Endothelial cell of umbilical vein (primary cell): ENCODE measurements around the gene TBC1D10B. TPM values are rescaled to one million over a fixed set of nuclear protein-coding genes. Genes with fewer than 3 reads are reported as not detected.

ENCODE experiments used
- BruUV-seq: library from RNA; stranded (reverse); fragments of 400-500 nt; replicated peaks from 2 replicates; lab custom pipeline; 2021; lab: Mats Ljungman, UMichigan
- CTCF ChIA-PET: fragments of 300-600, 350-600 bp; sonication (Branson Sonifier 250); formaldehyde crosslinking; loops from one replicate; lab custom pipeline; 2021; ENCODE audit warnings: antibody characterized with exemption, inconsistent platforms; lab: Charles Lee
- POLR2A ChIA-PET: fragments of 300-600, 350-600 bp; sonication (Branson Sonifier 250); formaldehyde crosslinking; loops from one replicate; lab custom pipeline; 2021; ENCODE audit warnings: antibody characterized with exemption, inconsistent platforms; lab: Charles Lee
- DNase-seq: peaks from one replicate; pipeline ENCODE4 v3.0.0-alpha.2; 2011; ENCODE audit warnings: low read depth, low spot score
- FAIRE-seq: peaks from 2 replicates; lab custom pipeline; 2011; peaks lifted over from hg19 to GRCh38; lab: Jason Lieb, UNC
- H2AFZ ChIP-seq: 2 replicates; pipeline ENCODE4 v1.6.0; 2012; ENCODE audit warnings: low read depth, low read length, control low read depth, inconsistent platforms
- H3K27ac ChIP-seq: 2 replicates; pipeline ENCODE4 v1.5.1; 2011; ENCODE audit warnings: low read depth, mild to moderate bottlenecking, control low read depth, low read length, moderate library complexity; ENCODE audit not compliant: insufficient read depth
- H3K27me3 ChIP-seq, 2 experiments: 2 replicates each; pipeline versions ENCODE4 v1.6.0 to v1.6.1; 2011; ENCODE audit warnings: low read length in 2 of 2, mixed read lengths in 1 of 2; ENCODE audit not compliant: control insufficient read depth in 2 of 2, insufficient read depth in 2 of 2
- H3K36me3 ChIP-seq, 2 experiments: 2 replicates in 1 of 2; 3 replicates in 1 of 2; pipeline ENCODE4 v1.5.1; 2011; ENCODE audit warnings: low read length in 2 of 2, mild to moderate bottlenecking in 1 of 2, moderate library complexity in 1 of 2; ENCODE audit not compliant: control insufficient read depth in 2 of 2, insufficient read depth in 2 of 2; ENCODE audit errors: extremely low read depth in 1 of 2
- H3K4me1 ChIP-seq: 3 replicates; pipeline ENCODE4 v1.5.1; 2011; ENCODE audit warnings: mild to moderate bottlenecking, low read length; ENCODE audit not compliant: control insufficient read depth, insufficient read depth; ENCODE audit errors: extremely low read depth
- H3K4me2 ChIP-seq: 2 replicates; pipeline ENCODE4 v1.6.1; 2011; ENCODE audit warnings: low read length, control low read depth, mixed read lengths; ENCODE audit not compliant: insufficient read depth
- H3K4me3 ChIP-seq, 3 experiments: fragments of 200-600 bp in 1 of 3; sonication (generic), shearing (Covaris generic) in 1 of 3; replicated peaks in 1 of 3; 2 replicates each; pipeline ENCODE4 v1.5.1; 2011 to 2016; ENCODE audit warnings: control low read depth in 3 of 3, low read length in 3 of 3, mild to moderate bottlenecking in 2 of 3, inconsistent platforms in 1 of 3, low read depth in 1 of 3, moderate library complexity in 1 of 3; ENCODE audit not compliant: insufficient read depth in 1 of 3
- H3K79me2 ChIP-seq: 2 replicates; pipeline ENCODE4 v1.6.0; 2012; ENCODE audit warnings: low read length, inconsistent platforms; ENCODE audit not compliant: control insufficient read depth, insufficient read depth
- H3K9ac ChIP-seq: replicated peaks from 2 replicates; pipeline ENCODE3; 2011; ENCODE audit warnings: low read length, control low read depth; ENCODE audit not compliant: insufficient read depth; ENCODE audit errors: extremely low read depth
- H3K9me1 ChIP-seq: replicated peaks from 3 replicates; pipeline ENCODE4 v1.6.0; 2011; ENCODE audit warnings: mild to moderate bottlenecking, low read length; ENCODE audit not compliant: control insufficient read depth, insufficient read depth; ENCODE audit errors: extremely low read depth
- H3K9me3 ChIP-seq: replicated peaks from 2 replicates; pipeline ENCODE4 v1.5.1; 2012; ENCODE audit warnings: low read length, inconsistent platforms; ENCODE audit not compliant: control insufficient read depth, insufficient read depth
- H4K20me1 ChIP-seq: replicated peaks from 2 replicates; pipeline ENCODE3; 2011; ENCODE audit warnings: mild to moderate bottlenecking, low read length; ENCODE audit not compliant: control insufficient read depth, insufficient read depth; ENCODE audit errors: extremely low read depth
- EZH2 ChIP-seq: IDR thresholded peaks from 2 replicates; pipeline ENCODE4 v1.6.1; 2012; ENCODE audit warnings: borderline replicate concordance, low read depth, mild to moderate bottlenecking, moderate library complexity, low read length, inconsistent platforms; ENCODE audit not compliant: severe bottlenecking
- FOS ChIP-seq: IDR thresholded peaks from 2 replicates; pipeline ENCODE4 v1.6.1; 2011; ENCODE audit warnings: mild to moderate bottlenecking, low read length, moderate library complexity, borderline replicate concordance; ENCODE audit not compliant: insufficient read depth
- GATA2 ChIP-seq: IDR thresholded peaks from 2 replicates; pipeline ENCODE4 v1.7.0; 2011; ENCODE audit warnings: low read depth, mild to moderate bottlenecking, moderate library complexity, mixed read lengths, low read length; ENCODE audit not compliant: insufficient read length, insufficient read depth
- JUN ChIP-seq: IDR thresholded peaks from 2 replicates; pipeline ENCODE4 v1.6.1; 2011; ENCODE audit warnings: borderline replicate concordance, low read depth; ENCODE audit not compliant: insufficient read length, insufficient read depth
- MYC ChIP-seq: IDR thresholded peaks from one replicate; pipeline ENCODE4 v1.6.1; 2011; ENCODE audit warnings: mild to moderate bottlenecking, low read depth, low read length
- POLR2A ChIP-seq: IDR thresholded peaks from 2 replicates; pipeline ENCODE4 v1.6.1; 2012; ENCODE audit warnings: low read depth, mild to moderate bottlenecking, control low read depth, low read length
- POLR2AphosphoS5 ChIP-seq: IDR thresholded peaks from 2 replicates; pipeline ENCODE4 v1.6.1; 2012; ENCODE audit warnings: low read depth, mild to moderate bottlenecking, control low read depth, low read length, moderate library complexity; ENCODE audit not compliant: insufficient read depth
- dilution Hi-C: fragments of 300-500 bp; cut with MboI; formaldehyde crosslinking; loops from one replicate; pipeline ENCODE4 v1.15.0; 2019; ENCODE audit warnings: low sequenced_read_pairs; ENCODE audit not compliant: extremely low pct_ligation_motif_present
- intact Hi-C: fragments of 100-400 bp; cut with micrococcal nuclease; formaldehyde crosslinking; loops from one replicate; pipeline ENCODE4 v1.10.0; 2022
- polyA plus RNA-seq, 4 experiments: library from polyadenylated mRNA; depleted of rRNA in 3 of 4; stranded (reverse) in 3 of 4; unstranded in 1 of 4; fragments of >200 nt; gene quantifications; 2 replicates each; pipeline versions ENCODE4 v1.2.1 to v1.2.3, GENCODE V29; 2011 to 2012; ENCODE audit warnings: missing spikeins in 1 of 4
- total RNA-seq: library from RNA; stranded (reverse); gene quantifications from 2 replicates; pipeline ENCODE4 v1.2.3, GENCODE V29; 2021
- TF ChIP-seq, protein P1 (sequence below), 2 donors: IDR thresholded peaks; 1 replicate in 1 of 2; 2 replicates in 1 of 2; pipeline ENCODE4 v1.5.1; 2011; ENCODE audit warnings: low read length in 2 of 2, mild to moderate bottlenecking in 2 of 2, moderate library complexity in 2 of 2, control low read depth in 1 of 2, inconsistent platforms in 1 of 2, low read depth in 1 of 2; ENCODE audit not compliant: insufficient read depth in 1 of 2; ENCODE audit errors: extremely low read depth in 1 of 2
- TF ChIP-seq, protein P2 (sequence below): IDR thresholded peaks from 2 replicates; pipeline ENCODE4 v1.6.1; 2011; ENCODE audit not compliant: insufficient read depth, insufficient read length

The TBC1D10B gene
- total and polyA plus RNA-seq, 2 donors (not counting 3 experiments of a cell fraction or from before 2014, with no cell fraction given): 37.0 to 63.0 TPM

DNA sequence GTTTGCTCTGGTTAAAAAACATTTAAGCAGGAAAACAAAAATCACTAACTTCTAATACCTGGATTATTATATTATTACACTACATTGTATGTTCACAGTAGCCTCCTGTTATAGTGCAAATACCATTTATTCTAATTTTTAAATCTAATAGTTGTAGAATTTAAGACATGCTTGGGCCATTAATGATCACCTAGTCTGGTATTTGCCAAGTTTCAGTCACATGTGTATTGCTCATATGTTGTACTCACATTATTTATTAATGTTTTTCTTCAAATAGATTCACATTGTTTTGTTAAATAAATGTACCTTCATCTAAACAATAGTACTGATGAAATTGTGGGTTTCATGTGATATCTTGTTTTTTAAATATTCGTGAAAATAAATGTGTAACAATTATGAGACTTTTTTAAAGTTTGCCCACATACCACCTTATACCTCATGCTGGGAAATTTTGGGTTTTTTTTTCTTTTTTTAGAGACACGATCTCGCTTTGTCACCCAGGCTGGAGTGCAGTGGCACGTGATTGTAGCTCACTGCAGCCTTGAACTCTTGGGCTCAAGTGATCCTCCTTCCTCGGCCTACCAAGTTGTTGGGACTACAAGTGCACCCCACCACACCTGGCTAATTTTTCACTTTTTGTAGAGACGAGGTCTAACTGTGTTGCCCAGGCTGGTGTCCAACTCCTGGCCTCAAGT lies 43.0 kb upstream of the TBC1D10B start:
- dilution Hi-C loops: no loop called here
- no peaks in the 10 kb centered on the region for H3K9me3 ChIP-seq
- peaks cover 6 to 9% of the 10 kb centered on the region in 2 experiments for H3K36me3 ChIP-seq
- TF ChIP-seq GATA2 (no peak), POLR2AphosphoS5 (no peak), POLR2A (no peak), JUN (no peak), FOS (no peak), EZH2 (no peak), MYC (no peak)
- TF ChIP-seq, protein P1, sequence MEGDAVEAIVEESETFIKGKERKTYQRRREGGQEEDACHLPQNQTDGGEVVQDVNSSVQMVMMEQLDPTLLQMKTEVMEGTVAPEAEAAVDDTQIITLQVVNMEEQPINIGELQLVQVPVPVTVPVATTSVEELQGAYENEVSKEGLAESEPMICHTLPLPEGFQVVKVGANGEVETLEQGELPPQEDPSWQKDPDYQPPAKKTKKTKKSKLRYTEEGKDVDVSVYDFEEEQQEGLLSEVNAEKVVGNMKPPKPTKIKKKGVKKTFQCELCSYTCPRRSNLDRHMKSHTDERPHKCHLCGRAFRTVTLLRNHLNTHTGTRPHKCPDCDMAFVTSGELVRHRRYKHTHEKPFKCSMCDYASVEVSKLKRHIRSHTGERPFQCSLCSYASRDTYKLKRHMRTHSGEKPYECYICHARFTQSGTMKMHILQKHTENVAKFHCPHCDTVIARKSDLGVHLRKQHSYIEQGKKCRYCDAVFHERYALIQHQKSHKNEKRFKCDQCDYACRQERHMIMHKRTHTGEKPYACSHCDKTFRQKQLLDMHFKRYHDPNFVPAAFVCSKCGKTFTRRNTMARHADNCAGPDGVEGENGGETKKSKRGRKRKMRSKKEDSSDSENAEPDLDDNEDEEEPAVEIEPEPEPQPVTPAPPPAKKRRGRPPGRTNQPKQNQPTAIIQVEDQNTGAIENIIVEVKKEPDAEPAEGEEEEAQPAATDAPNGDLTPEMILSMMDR (IDR thresholded peaks at IDR 0.05; ENCODE audit: extremely low read depth in 1 of 2, insufficient read depth in 1 of 2, low read depth in 1 of 2, low read length in 2 of 2): no peak
- TF ChIP-seq, protein P2, sequence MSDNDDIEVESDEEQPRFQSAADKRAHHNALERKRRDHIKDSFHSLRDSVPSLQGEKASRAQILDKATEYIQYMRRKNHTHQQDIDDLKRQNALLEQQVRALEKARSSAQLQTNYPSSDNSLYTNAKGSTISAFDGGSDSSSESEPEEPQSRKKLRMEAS: no peak
- ChIA-PET POLR2A (no interaction called here), CTCF (no interaction called here)
- H3K9ac ChIP-seq: no peak overlapping the region
- H3K27ac ChIP-seq: no peak overlapping the region
- H3K9me1 ChIP-seq: no peaks in the 10 kb centered on the region
- no peaks in the 10 kb centered on the region for H4K20me1 ChIP-seq
- H3K79me2 ChIP-seq: peaks cover 3% of the 10 kb centered on the region
- no TSS peak for BruUV-seq
- no peak overlapping the region for H2AFZ ChIP-seq
- no peak overlapping the region for H3K4me3 ChIP-seq
- FAIRE-seq (no peak), DNase-seq (no peak)
- H3K4me2 ChIP-seq: no peak overlapping the region
- H3K4me1 ChIP-seq: peaks cover 18% of the 10 kb centered on the region
- intact Hi-C loops: no loop called here
- no peaks in the 10 kb centered on the region for H3K27me3 ChIP-seq
